ENCODE data around the gene KATNAL1.

DNA sequence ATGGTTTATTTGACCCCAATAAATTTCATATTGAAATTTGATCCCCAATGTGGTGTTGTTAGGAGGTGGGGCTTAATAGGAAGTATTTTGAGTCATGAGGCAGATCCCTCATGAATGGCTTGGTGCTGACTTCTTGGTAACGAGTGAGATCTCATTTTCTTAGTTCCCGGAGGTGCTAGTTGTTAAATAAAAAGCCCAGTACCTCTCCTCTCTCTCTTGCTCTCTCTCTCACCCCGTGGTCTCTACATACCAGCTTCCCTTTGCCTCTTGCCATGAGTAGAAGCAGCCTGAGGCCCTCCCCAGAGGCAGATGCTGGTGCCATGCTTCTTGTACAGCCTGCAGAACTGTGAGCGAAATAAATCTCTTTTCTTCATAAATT lies 39.4 kb upstream of the KATNAL1 start:
- TF ChIP-seq, protein P1, sequence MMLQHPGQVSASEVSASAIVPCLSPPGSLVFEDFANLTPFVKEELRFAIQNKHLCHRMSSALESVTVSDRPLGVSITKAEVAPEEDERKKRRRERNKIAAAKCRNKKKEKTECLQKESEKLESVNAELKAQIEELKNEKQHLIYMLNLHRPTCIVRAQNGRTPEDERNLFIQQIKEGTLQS (CRISPR knock-in tag; conservative IDR thresholded peaks at IDR 0.05) = no peak
- TF ChIP-seq, protein P2, sequence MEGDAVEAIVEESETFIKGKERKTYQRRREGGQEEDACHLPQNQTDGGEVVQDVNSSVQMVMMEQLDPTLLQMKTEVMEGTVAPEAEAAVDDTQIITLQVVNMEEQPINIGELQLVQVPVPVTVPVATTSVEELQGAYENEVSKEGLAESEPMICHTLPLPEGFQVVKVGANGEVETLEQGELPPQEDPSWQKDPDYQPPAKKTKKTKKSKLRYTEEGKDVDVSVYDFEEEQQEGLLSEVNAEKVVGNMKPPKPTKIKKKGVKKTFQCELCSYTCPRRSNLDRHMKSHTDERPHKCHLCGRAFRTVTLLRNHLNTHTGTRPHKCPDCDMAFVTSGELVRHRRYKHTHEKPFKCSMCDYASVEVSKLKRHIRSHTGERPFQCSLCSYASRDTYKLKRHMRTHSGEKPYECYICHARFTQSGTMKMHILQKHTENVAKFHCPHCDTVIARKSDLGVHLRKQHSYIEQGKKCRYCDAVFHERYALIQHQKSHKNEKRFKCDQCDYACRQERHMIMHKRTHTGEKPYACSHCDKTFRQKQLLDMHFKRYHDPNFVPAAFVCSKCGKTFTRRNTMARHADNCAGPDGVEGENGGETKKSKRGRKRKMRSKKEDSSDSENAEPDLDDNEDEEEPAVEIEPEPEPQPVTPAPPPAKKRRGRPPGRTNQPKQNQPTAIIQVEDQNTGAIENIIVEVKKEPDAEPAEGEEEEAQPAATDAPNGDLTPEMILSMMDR (IDR thresholded peaks at IDR 0.05) = no peak
- no peak for TF ChIP-seq TCF7 (CRISPR knock-in tag; IDR thresholded peaks at IDR 0.05; ENCODE audit: low read depth)
- TF ChIP-seq NR2C2 (CRISPR knock-in tag; IDR thresholded peaks at IDR 0.05) = no peak

All from WTC11 (cell line).